HCT116 (cell line): ENCODE data around the gene ABCC10. TPM values are rescaled to one million over a fixed set of nuclear protein-coding genes. Genes with fewer than 3 reads are reported as not detected.

Experiments used
- ATAC-seq: fragments of 200-7000 bp; cut with Tn5 transposase; 2 replicates; pipeline ENCODE4 v1.9.1; 2020; ENCODE audit warnings: mild to moderate bottlenecking, moderate library complexity
- BruUV-seq: library from RNA; stranded (reverse); fragments of 400-500 nt; replicated peaks from 2 replicates; lab custom pipeline; 2021; lab: Mats Ljungman, UMichigan
- CTCF ChIA-PET: fragments of 300-600 bp; sonication (Branson Sonifier 250); formaldehyde crosslinking; loops from one replicate; lab custom pipeline; 2021; ENCODE audit warnings: antibody characterized with exemption; lab: Charles Lee
- POLR2A ChIA-PET: fragments of 300-600, 350-600 bp; sonication (Branson Sonifier 250); formaldehyde crosslinking; loops from one replicate; lab custom pipeline; 2021; ENCODE audit warnings: antibody characterized with exemption; lab: Charles Lee
- RAD21 ChIA-PET, 2 experiments: fragments of 300-600 bp; sonication (Branson Sonifier 250); formaldehyde crosslinking; loops; one replicate each; lab custom pipeline; 2023; ENCODE audit warnings: low total read pairs in 2 of 2; ENCODE audit not compliant: uncharacterized antibody in 2 of 2, unreplicated experiment in 2 of 2, low non-redundant PET in 1 of 2; lab: Charles Lee
- DNase-seq: peaks from one replicate; pipeline ENCODE4 v3.0.0-alpha.2; 2010; ENCODE audit warnings: low read depth, low spot score
- H2AFZ ChIP-seq: fragments of 200-600 bp; shearing (Covaris generic), sonication (generic); 2 replicates; pipeline ENCODE4 v1.6.1; 2017; ENCODE audit warnings: low read depth, mixed run types, mixed read lengths, antibody characterized with exemption, low read length; ENCODE audit not compliant: poor library complexity, severe bottlenecking
- H3K27ac ChIP-seq: 2 replicates; pipeline ENCODE4 v1.5.1; 2012; ENCODE audit warnings: low read depth, low read length
- H3K27me3 ChIP-seq: fragments of 200-600 bp; sonication (generic); 2 replicates; pipeline ENCODE4 v1.6.1; 2016; ENCODE audit warnings: mixed run types, low read length, mixed read lengths; ENCODE audit not compliant: insufficient read depth
- H3K36me3 ChIP-seq, 2 experiments: fragments of 200-500 bp in 1 of 2; fragments of 200-600 bp in 1 of 2; sonication (Bioruptor generic) in 1 of 2; sonication (generic) in 1 of 2; 2 replicates each; pipeline versions ENCODE4 v1.5.1 to v1.6.1; 2014 to 2016; ENCODE audit warnings: low read length in 2 of 2, inconsistent platforms in 1 of 2, mixed read lengths in 1 of 2, mixed run types in 1 of 2; ENCODE audit not compliant: insufficient read depth in 2 of 2, control insufficient read depth in 1 of 2
- H3K4me1 ChIP-seq, 2 experiments: fragments of 200-600 bp in 1 of 2; sonication (generic) in 1 of 2; 2 replicates each; pipeline versions ENCODE4 v1.5.1 to v1.6.1; 2012 to 2017; ENCODE audit warnings: low read length in 2 of 2, inconsistent platforms in 1 of 2, mild to moderate bottlenecking in 1 of 2, mixed read lengths in 1 of 2, mixed run types in 1 of 2, moderate library complexity in 1 of 2; ENCODE audit not compliant: insufficient read depth in 2 of 2, control insufficient read depth in 1 of 2
- H3K4me2 ChIP-seq: fragments of 200-600 bp; sonication (generic); 2 replicates; pipeline ENCODE4 v1.6.1; 2017; ENCODE audit warnings: mixed run types, low read length, mixed read lengths
- H3K4me3 ChIP-seq, 2 experiments: fragments of 200-600 bp in 1 of 2; sonication (generic) in 1 of 2; replicated peaks in 1 of 2; 2 replicates each; pipeline ENCODE4 v1.5.1; 2011 to 2016; ENCODE audit warnings: low read length in 2 of 2, control low read depth in 1 of 2, low read depth in 1 of 2, mild to moderate bottlenecking in 1 of 2, mixed read lengths in 1 of 2, mixed run types in 1 of 2
- H3K79me2 ChIP-seq: fragments of 200-600 bp; sonication (generic); 2 replicates; pipeline ENCODE4 v1.6.1; 2017; ENCODE audit warnings: mild to moderate bottlenecking, mixed run types, low read length, moderate library complexity, mixed read lengths; ENCODE audit not compliant: insufficient read depth
- H3K9ac ChIP-seq: fragments of 200-600 bp; sonication (generic); 2 replicates; pipeline ENCODE4 v1.6.1; 2016; ENCODE audit warnings: low read length, mixed read lengths
- H3K9me2 ChIP-seq: fragments of 200-600 bp; sonication (generic), shearing (Covaris generic); 2 replicates; pipeline ENCODE4 v1.6.1; 2017; ENCODE audit warnings: mixed run types, mild to moderate bottlenecking, moderate library complexity; ENCODE audit not compliant: insufficient read depth
- H3K9me3 ChIP-seq, 2 experiments: fragments of 200-500 bp in 1 of 2; fragments of 200-600 bp in 1 of 2; sonication (Bioruptor generic) in 1 of 2; sonication (generic) in 1 of 2; 2 replicates each; pipeline ENCODE4 v1.6.1; 2014 to 2017; ENCODE audit warnings: low read length in 2 of 2, mixed read lengths in 2 of 2, inconsistent platforms in 1 of 2, low read depth in 1 of 2, mild to moderate bottlenecking in 1 of 2, mixed run types in 1 of 2, moderate library complexity in 1 of 2; ENCODE audit not compliant: control insufficient read depth in 1 of 2, insufficient read depth in 1 of 2
- H4K20me1 ChIP-seq: fragments of 200-600 bp; sonication (generic), shearing (Covaris generic); 2 replicates; pipeline ENCODE4 v1.6.1; 2017; ENCODE audit warnings: mixed run types, mild to moderate bottlenecking, moderate library complexity; ENCODE audit not compliant: insufficient read depth
- CBX3 ChIP-seq: IDR thresholded peaks from 2 replicates; pipeline ENCODE4 v1.6.1; 2012; ENCODE audit warnings: low read depth
- CEBPB ChIP-seq: IDR thresholded peaks from 2 replicates; pipeline ENCODE4 v1.6.1; 2012; ENCODE audit warnings: low read depth
- EGR1 ChIP-seq: IDR thresholded peaks from 2 replicates; pipeline ENCODE4 v1.6.1; 2012; ENCODE audit warnings: low read depth
- EZH2 ChIP-seq: fragments of 200-600 bp; sonication (generic); IDR thresholded peaks from 2 replicates; pipeline ENCODE4 v1.6.1; 2017; ENCODE audit warnings: antibody characterized with exemption, mixed run types
- FOSL1 ChIP-seq: IDR thresholded peaks from 2 replicates; pipeline ENCODE4 v1.6.1; 2012; ENCODE audit warnings: low read depth
- MAX ChIP-seq: IDR thresholded peaks from 2 replicates; pipeline ENCODE4 v1.6.1; 2012
- POLR2A ChIP-seq: IDR thresholded peaks from 2 replicates; pipeline ENCODE4 v1.7.0; 2011; ENCODE audit warnings: borderline replicate concordance; ENCODE audit not compliant: insufficient read depth, insufficient read length; ENCODE audit errors: extremely low read depth
- POLR2AphosphoS5 ChIP-seq: IDR thresholded peaks from 2 replicates; pipeline ENCODE4 v1.6.1; 2011; ENCODE audit warnings: mild to moderate bottlenecking, low read depth, low read length, moderate library complexity
- REST ChIP-seq: IDR thresholded peaks from 2 replicates; pipeline ENCODE4 v1.6.1; 2012; ENCODE audit warnings: low read depth
- SRF ChIP-seq: IDR thresholded peaks from 2 replicates; pipeline ENCODE4 v1.6.1; 2012; ENCODE audit warnings: low read depth
- YY1 ChIP-seq: IDR thresholded peaks from 2 replicates; pipeline ENCODE4 v1.6.1; 2011; ENCODE audit warnings: low read length, low read depth, moderate library complexity, mild to moderate bottlenecking; ENCODE audit not compliant: insufficient replicate concordance; ENCODE audit errors: extremely low read depth
- ZFX ChIP-seq: fragments of 450-650 bp; IDR thresholded peaks from 2 replicates; pipeline ENCODE4 v1.6.1; 2017
- intact Hi-C: fragments of 100-400 bp; cut with micrococcal nuclease; formaldehyde crosslinking; loops from 2 replicates; pipeline ENCODE4 v1.10.0; 2022
- total RNA-seq: library from RNA; stranded (reverse); gene quantifications from one replicate; pipeline ENCODE4 v1.2.1, GENCODE V29; 2021; ENCODE audit not compliant: unreplicated experiment
- TF ChIP-seq, protein P1 (sequence below): IDR thresholded peaks from 2 replicates; pipeline ENCODE4 v1.6.1; 2011; ENCODE audit warnings: mild to moderate bottlenecking, low read length, moderate library complexity; ENCODE audit not compliant: insufficient replicate concordance; ENCODE audit errors: extremely low read depth
- TF ChIP-seq, protein P2 (sequence below): IDR thresholded peaks from 2 replicates; pipeline ENCODE4 v1.6.1; 2012

The ABCC10 gene
- total RNA-seq, 1 experiment from 2014 or later, result 29.9 TPM

- TF ChIP-seq, protein P1, sequence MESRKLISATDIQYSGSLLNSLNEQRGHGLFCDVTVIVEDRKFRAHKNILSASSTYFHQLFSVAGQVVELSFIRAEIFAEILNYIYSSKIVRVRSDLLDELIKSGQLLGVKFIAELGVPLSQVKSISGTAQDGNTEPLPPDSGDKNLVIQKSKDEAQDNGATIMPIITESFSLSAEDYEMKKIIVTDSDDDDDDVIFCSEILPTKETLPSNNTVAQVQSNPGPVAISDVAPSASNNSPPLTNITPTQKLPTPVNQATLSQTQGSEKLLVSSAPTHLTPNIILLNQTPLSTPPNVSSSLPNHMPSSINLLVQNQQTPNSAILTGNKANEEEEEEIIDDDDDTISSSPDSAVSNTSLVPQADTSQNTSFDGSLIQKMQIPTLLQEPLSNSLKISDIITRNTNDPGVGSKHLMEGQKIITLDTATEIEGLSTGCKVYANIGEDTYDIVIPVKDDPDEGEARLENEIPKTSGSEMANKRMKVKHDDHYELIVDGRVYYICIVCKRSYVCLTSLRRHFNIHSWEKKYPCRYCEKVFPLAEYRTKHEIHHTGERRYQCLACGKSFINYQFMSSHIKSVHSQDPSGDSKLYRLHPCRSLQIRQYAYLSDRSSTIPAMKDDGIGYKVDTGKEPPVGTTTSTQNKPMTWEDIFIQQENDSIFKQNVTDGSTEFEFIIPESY, result no peak
- TF ChIP-seq EGR1 (no peak), CEBPB (no peak), SRF (no peak), POLR2AphosphoS5 (no peak), YY1 (no peak)
- TF ChIP-seq, protein P2, sequence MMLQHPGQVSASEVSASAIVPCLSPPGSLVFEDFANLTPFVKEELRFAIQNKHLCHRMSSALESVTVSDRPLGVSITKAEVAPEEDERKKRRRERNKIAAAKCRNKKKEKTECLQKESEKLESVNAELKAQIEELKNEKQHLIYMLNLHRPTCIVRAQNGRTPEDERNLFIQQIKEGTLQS, result no peak
These were observed 45.2 kb downstream of the ABCC10 start (continued) for GRCh38 chr6:43472515-43472914.

DNA sequence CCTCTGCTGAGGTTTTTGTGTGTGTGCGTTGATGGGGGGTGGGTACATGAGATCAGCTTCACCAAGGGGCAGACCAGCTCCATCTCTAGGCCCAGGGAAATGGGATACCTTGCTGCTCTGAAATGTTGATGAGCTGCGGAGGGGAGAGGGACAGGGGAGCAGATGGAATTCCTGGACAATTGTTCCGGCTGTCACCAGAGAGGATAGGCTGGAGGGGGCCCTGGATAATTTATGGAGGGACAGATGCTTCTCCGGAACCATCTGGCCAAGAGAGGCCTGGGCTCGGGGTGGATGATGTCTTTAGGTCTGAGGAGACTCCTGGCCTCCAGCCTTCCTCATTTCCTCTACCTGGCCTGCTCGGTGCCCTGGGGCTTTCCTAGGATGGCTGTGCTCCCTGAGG, 48.2 kb downstream of the ABCC10 start:
- Histone ChIP-seq H3K27ac (no peak overlapping the region), H3K4me2 (no peak overlapping the region), H4K20me1 (no peaks in the 10 kb centered on the region), H3K9ac (no peak overlapping the region), H3K4me1 (peaks cover 16 to 37% of the 10 kb centered on the region in 2 experiments), H3K9me2 (no peaks in the 10 kb centered on the region), H3K36me3 (no peaks in the 10 kb centered on the region), H3K27me3 (no peaks in the 10 kb centered on the region), H2AFZ (no peak overlapping the region), H3K79me2 (peaks cover 30% of the 10 kb centered on the region), H3K9me3 (no peaks in the 10 kb centered on the region), H3K4me3 (no peak overlapping the region)
- CTCF ChIA-PET, result no interaction called here
- ATAC-seq (no peak), DNase-seq (no peak)
- BruUV-seq, result no TSS peak
- RAD21 ChIA-PET, result no interaction called here
- POLR2A ChIA-PET, result no interaction called here
- intact Hi-C loops, result no loop called here
- TF ChIP-seq ZFX (no peak), MAX (no peak), REST (no peak), EZH2 (no peak), EGR1 (no peak), FOSL1 (no peak), CBX3 (no peak), SRF (no peak), POLR2A (no peak), POLR2AphosphoS5 (no peak)
- TF ChIP-seq, protein P2, result no peak
